HG03575 (cell line): ENCODE data around the gene DDO.

ENCODE experiments used
- ATAC-seq: cut with Tn5 transposase; IDR thresholded peaks from one replicate; pipeline ENCODE4 v1.9.1; 2021; ENCODE audit not compliant: unreplicated experiment, insufficient number of reproducible peaks, low FRiP score; ENCODE audit errors: extremely low read depth

DDO gene

GRCh38 chr6:110422444-110422822 is 7.1 kb upstream of the DDO start:
- ATAC-seq: no peak

GRCh38 chr6:110421749-110422443 is 6.5 kb upstream of the DDO start:
- ATAC-seq: no peak

- ATAC-seq: no peak
These were observed 3.8 kb upstream of the DDO start for GRCh38 chr6:110419028-110419739.

DNA sequence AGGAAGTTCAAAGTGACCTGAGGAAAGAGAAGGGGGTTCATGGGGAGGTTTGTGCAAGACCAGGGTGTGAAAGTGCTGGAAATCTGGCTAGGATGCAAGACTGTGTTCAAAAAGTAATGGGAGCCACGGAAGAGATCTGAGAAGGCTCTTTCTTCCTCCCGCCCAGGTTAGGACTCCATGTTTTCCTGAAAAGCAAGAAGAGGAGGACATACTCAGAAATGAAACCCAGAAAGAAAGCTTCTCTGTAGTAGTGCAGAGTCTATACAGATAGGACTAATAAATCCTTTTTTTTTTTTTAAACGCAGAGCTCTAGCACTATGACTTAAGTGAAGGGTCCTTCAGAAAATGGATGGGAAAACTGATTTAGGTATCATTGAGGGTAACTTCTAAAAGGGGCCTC is 3.2 kb upstream of the DDO start:
- ATAC-seq: no peak

GRCh38 chr6:110414669-110415068 is 706 bp downstream of the DDO start:
- no peak for ATAC-seq

DNA sequence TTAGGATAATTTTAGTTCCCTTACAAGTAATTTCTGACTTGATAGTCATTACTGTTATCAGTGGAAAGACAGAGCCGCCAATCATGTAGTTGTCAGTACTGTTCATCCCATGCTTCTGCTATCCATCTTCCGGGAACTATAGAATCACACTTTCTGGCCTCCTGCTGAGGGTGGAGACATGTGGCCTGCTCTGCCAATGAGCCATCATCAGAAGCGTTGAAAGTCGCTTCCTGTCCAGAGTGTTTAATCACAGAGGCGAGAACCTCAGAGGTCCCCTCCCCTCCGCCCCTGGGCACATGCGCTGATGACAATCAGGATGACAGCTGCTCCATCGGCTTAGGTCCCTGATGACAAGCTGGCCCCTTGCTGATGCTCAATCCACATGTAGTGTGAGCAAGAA is 3.0 kb downstream of the DDO start:
- no peak for ATAC-seq

DNA sequence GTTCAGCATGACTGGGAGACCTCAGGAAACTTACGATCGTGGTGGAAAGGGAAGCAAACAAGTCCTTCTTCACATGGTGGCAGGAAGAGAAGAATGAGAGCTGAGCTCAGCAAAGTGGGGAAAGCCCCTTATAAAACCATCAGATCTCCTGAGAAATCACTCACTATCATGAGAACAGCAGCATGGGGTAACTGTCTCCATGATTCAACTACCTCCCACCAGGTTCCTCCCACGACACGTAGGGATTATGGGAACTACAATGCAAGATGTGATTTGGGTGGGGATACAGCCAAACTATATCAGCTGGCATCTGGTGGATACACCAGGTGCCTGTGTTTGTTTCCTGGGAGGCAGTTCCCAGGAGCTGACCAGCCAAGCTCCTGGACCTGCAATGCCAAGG is 4.9 kb downstream of the DDO start:
- no peak for ATAC-seq

DNA sequence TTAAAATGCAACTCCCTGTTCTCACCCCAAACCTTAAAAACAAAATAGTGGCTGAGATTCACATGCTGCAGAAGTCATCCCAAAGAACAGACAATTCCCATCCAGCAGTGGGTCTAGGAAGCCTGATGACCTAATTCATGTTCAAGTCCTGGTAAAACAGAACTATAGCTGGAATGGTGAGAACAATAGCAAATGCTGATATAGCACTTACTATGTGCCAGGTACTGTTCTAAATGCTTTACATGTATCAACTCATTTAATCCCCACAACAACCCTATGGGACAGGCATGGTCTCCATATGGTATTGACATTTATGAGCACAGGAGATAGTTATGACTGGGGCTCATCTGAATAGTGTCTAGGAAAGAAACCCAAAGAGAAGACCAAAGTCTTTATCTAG is 5.6 kb downstream of the DDO start:
- no peak for ATAC-seq

DNA sequence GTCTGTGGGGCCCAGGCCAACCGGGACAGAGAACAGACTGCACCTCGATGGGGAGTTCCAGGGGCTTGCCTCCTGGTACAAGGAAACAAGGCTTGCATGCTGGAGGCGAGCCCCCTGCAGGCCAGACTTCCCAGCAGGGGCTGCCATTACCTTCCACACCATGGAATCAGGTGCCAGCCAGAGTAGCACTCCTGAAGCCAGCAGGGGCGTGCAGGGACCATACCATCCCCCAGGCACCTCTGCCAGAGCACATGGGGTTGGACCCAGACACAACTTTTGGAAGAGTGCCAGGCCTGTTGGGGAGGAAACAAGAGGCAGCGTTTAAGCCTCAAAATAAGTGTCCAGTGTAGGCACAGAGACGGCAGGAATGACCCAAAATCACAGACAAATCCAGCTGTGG is 6.5 kb downstream of the DDO start:
- no peak for ATAC-seq

- no peak for ATAC-seq
These were observed 10.8 kb downstream of the DDO start for GRCh38 chr6:110404607-110405006.

- ATAC-seq: no peak
These were observed 13.7 kb downstream of the DDO start for GRCh38 chr6:110401585-110402176.

DNA sequence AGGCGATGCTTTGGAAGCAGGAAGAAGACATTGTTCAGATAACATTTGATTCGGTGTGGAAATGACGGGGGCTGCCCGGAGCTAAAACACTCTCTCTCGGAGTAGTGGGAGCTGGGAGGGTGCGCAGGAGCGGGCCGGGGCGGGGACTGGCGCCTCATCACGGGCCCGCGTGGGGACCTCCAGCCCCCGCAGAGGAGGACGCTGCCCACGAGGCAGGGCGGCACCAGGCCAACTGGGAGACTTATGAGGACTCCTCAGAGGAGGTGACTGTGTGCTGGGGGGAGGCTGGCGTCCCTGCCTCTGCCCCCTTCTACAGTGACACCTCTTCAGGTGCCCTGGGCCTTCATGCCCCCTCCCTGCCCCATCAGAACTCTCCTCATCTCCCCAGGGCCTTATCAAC is 15.2 kb downstream of the DDO start:
- no peak for ATAC-seq

- ATAC-seq: no peak
These were observed 15.9 kb downstream of the DDO start for GRCh38 chr6:110399219-110400071.

DNA sequence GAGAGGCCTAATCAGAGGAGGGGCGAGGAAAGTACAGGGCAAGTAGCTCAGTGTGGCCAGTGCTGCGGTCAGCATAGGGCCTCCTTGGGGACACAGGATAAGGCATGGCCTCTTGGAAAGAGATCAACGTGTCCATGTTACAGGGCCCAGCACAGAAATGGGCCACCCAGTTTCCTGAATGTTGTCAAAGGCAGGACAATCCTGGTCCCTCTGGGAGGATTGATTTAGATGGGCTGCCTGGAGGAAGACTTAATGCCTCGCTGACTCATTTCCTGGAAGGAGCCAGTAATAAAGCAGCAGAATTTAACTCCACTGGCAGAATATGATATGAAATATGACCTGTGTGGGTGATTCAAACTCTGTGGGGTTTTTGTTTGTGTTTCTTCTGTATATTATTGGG is 16.6 kb downstream of the DDO start:
- ATAC-seq: no peak

DNA sequence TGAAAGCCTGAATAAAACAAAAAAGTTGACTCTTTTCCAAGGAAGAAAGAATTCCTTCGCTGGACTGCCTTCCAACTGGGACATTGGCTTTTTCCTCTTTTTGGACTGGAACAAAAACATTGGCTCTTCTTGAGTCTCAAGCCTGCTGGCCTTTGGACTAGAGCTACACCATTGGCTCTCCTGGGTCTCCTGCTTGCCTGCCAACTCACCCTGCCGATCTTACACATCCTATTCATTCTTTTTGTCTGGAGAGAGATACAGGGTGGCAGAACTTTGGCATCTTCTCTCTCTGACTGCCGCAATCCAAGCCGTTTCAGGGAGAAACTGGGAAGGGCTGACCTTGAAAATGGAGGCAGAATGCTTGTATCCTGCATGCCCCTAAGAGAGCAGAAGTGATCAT is 20.2 kb downstream of the DDO start:
- ATAC-seq: no peak

GRCh38 chr6:110394409-110394808 is 21.0 kb downstream of the DDO start:
- ATAC-seq: no peak

GRCh38 chr6:110392727-110393126 is 22.6 kb downstream of the DDO start:
- ATAC-seq: no peak

DNA sequence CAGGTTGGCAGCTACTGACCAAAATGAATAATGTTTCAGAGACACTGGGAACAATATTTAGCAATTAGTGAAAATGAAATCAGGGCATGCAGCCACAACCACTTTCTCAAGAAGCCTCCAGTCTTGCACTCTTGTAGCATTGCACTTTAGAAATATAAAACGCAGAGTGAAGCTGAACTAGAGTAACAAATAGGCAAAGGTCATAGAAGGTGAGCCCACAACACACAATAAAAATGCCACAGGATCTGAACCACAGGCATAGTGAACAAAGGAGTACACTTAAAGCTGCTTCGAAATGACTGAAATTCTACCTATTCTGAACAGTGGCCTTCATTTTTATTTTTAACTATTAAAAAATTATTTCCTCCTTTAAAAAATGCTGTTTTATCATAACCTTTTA is 25.0 kb downstream of the DDO start:
- ATAC-seq: no peak

GRCh38 chr6:110389689-110390382 is 25.5 kb downstream of the DDO start:
- ATAC-seq: no peak
